D341Med (cell line): ENCODE measurements around the gene DDX1.
A peak's percentile ranks its signal among the peaks of the same experiment; 100 is the strongest.

Experiments
- DNase-seq: peaks from one replicate; pipeline ENCODE4 v3.0.0; 2012; ENCODE audit warnings: low spot score

The DDX1 gene

DNA sequence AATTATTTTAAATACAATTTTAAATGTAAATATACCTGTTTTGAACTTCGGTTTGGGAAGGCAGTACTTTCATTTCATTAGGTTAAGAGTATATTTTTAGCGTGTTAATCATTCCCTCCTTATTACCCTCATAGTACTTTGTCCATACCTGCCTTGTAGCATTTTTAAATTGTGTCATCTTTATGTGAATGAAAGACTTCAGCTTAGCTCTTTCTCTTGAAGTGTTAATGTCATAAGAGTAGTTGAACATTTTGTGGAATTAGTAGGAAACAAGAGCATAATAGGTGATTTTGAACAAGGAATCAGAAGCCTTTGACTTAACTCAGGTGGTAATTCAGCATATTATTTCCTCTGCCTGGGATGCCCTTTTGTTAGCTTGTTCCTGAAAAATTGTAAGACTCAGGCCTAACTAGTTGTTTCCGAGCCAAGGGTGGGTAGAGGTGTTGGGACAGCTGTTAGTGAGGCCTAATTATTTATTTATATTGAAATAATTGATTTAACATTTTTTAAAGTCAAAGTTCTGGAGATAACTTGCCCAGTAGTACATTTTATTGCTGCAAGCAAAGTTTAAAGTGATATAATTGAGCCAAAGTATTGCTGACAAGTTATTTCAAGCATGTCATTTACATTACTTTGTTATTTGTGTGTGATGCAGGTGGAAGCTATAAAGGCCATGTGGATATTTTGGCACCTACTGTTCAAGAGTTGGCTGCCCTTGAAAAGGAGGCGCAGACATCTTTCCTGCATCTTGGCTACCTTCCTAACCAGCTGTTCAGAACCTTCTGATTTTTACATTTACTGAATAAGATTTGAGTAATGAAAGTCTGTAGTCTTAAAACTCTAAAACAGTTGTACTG, 38.7 kb downstream of the DDX1 start:
- no peak for DNase-seq

DNA sequence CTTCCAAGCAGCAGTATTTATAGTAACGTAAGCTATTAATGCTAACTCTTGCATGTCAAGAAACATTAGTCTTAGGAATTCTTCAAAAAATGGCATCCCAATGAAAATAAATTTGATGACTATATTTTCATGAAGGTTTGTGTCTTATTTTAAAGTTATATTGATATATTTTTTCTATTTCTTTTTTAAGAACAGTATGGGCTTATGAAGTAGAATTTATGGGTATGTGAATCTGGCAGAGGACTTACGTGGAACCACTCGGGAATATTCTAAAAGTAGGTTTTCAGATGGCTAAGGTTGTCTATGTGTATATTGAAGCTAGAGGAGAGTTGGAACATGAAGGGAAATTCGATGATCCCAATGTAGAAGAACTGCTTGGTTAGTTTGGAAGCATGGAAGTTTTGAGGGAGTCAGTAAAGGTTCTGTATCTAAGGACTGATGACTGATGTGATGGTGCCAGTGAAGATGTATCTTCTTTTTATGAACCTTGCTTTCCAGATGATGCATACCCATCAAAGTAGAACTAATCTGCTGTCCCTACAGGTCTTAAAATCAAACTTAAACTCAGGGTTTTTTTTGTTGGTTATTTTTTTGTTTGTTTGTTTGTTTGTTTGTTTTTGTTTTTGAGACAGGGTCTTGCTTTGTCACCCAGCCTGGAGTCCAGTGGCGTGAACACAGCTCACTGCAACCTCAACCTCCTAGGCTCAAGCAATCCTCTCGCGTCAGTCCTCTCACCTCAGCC, 39.5 kb downstream of the DDX1 start:
- no peak for DNase-seq

DNA sequence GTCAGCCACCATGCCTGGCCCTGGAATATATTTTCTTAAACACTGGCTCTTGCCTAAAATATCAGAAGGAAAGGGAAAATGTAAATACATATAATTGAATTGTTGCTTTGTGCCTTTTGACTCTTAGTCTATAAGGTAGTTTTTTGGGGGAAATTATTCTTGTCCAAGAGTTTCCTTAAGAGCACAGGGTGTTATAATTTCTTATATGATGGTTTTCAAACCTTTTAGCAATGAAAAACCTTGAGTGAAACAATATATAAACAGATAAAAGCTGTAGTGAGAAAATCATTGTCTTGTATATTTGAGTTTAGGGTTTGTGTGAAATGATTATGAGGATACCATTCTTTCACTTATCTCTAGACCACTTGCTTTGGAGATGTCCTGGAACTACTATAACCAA, 40.2 kb downstream of the DDX1 start:
- no peak for DNase-seq

DNA sequence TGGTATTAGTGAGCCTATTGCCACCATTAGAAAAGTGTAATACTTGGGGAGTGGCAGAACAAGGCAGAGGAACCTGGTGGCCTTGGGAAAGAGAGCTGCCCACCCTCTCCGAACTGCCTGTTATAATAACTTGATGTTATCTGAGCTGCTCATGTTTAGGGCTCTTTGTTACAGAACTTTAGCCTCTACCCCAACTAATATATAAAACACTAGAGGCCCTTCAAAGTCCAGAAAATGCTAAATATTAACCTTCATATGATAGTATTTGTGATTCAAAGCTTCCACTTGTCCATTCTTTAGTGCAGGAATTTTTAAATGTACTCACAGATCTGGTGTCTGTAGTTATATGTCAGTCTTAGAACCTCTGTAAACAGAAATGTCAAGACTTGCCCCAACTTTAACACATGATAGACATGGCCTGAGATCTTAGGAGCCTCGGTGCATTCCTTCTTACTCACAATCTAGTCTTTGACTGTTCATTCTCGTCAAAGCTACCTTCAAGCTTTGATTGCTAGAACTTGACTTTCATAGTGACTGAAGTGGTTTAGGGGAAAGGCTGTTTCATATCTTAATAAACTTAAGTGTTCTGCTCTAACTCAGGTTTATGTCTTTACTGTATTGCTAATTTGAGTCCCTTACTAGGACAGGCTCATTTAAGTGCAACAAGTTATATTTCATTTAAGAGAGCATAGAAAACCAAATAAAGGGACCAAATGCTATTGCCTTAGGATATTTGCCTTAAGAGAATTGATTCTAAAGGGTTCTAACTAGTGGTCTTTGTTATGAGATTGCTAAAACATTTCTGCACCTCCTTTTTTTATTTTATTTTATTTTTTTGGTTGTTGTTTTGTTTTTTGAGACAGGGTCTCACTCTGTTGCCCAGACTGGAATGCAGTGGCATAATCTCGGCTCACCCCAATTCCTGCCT, 41.6 kb downstream of the DDX1 start:
- no peak for DNase-seq

DNA sequence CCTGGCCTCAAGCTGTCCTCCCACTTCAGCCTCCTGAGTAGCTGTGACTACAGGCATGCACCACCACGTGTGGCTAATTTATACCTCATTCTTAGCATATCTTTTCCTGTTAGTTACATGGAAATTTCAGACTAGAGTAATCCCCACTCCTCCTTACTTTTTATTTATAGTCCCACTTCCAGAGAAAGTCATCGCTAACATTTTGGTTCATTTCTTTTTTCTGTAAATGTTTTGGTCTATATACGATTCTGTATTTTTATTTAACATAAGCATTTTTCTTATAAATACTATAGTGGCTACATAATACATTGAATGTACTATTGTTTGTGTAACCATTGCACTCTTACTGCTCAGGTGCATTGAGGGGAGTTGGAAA, 42.3 kb downstream of the DDX1 start:
- DNase-seq, result no peak

DNA sequence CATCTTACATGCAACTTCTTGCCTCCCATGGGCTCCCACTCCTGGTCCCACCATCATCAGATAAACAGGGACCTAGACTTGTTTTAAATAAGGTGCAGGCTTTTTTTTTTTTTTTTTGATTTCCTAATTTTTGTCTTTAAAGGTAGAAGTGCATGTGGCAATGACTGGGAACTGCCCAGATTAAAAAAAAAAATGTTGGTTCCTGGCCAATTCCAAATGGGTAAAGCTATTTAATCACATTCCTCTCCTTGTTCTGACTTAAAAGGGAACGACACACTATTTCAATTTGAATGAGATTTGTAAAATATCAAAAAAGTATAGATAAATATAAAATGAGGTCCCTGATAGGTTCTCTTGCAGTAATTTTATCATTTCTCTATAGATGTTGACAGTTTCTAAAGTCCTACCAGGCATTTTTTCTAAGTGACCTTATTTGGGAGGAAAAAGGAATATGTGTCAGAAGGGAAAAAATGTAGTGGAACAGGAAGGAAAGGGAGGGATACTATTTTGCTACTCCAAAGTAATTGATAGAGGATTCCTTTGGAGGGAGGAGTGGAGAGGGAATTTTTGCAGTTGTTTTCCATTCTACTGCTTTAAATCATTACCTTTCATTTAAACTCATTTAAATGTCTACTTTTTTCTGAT, 43.3 kb downstream of the DDX1 start:
- no peak for DNase-seq

DNA sequence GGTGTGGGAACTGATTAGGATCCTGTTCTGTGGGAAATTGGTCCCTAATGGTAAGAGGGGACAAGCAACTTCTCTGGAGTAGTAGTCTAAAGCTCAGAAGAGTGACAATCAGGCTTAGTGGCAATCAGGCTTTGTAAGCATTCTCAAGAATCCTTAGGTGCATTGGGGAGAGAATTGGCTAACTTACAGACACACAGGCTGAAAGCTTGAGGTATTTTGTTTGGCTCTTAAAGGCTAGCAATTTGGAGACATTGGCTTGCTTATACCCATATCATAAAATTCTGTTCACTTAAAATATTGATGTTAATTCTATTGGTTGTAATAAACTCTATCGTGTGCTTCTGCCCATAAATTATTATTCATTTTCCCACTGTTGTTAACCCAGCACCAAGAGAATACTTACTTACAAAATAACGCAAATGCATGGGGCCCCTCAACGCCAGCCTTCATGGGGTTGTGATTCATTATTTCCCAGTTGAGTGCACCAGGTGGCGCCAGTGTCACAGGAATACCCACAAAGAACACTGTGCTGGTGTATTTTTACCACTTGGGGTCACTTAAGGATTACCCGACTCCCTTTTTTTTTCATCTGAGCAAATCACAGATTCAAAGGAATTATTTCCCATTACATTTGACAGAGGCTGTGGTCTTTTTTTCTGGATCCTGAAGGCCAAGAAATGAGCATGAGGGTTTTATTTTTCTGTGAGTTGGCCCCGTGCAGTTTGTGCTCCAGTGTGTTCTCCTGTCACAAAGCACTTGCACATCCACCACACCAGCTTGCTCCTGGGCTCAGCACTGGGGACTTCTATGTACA, 45.5 kb downstream of the DDX1 start:
- peak; percentile 72 for DNase-seq

DNA sequence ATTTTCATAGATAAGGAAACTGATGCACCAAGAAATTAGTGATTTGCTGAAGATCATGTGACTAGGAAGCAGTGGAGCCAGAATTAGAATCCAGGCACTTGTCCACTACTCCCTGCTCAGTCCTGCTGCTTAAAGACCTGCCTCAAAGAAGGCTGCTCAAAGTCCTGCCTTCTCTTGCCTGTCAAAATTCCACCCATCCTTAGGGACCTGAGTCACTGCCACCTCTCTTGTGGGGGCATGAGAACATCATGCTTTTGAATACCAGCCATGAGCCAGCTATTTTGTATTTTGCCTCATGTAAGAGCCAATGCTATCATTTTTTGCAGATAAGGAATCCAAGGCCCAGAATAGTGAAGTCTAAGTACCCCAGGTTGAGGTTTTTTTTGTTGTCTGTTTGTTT, 47.1 kb downstream of the DDX1 start:
- DNase-seq, result no peak

DNA sequence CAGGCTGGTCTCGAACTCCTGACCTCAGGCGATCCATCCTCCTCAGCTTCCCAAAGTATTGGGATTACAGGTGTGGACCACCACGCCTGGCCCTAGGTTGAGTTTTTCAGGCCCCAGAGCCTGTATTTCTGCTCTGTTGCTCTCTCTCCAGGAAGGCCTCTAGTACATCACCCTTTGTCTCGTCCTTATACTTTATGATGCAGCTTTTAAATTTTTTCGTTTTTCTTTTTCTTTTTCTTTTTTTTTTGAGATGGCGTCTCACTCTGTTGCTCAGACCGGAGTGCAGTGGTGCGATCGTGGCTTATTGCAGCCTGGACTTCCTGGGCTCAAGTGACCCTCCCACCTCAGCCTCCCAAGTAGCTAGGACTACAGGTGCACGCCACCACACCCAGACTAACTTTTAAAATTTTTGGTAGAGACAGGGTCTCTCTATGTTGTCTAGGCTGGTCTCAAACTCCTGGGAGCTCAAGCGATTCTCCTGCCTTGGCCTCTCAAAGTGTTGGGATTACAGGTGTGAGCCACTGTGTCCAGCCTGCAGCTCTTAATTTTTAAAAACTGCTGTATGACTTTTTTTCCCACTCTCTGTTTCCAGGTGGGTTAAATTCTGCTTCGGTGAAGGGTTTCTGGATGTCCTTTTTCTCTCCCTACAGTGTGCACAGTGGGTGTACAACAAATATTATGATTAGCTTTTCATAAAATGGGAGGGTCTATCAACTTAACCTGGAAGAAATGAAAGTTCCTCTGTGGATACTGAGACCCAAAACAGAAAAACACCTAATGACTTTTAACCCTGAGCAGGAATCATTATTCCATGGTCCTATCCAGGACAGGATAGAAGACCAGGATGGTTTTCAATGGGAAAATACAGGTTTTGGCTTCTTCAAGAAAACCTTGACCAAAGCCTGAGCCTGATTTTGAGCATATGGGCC, 47.9 kb downstream of the DDX1 start:
- no peak for DNase-seq

DNA sequence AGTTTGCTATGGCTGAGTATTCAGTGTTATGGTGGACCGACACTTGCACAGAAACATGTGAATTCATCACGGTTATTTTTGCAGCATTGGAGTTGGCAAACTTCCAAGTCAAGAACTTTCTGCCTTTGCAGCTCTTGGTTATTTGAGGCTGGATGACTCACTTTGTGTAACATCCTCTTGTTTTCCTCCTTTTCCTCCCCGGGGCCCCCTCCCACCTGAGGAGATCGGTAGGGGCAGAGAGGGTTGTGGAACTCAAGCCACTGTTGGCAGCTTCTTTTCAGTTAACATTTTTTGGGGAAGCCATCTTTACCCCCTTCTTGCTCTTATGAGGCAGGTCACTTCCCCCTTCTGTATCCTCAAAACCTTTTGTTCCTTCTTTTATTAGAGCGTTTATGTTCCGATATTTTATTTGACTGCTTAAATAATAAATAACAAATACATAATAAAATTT, 48.6 kb downstream of the DDX1 start:
- no peak for DNase-seq

DNA sequence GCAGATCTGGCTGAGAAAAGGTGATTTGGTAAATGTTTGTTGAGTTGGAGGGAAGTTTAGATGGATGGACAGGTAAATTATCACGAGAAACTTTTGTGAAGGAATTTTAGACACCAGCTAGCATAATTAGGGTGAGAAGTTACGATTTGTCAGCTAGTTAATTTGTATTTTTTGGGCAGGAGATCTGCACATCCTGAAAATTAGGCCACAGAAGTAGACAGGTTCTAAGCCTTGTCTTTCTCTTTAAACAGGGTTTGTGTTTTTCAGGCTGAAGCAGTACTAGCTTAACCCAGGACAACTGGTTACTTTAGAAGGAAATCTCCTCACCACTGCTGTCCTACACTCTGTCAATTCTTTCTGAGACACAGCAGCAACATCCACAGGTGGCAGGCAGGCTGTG, 49.1 kb downstream of the DDX1 start:
- no peak for DNase-seq

DNA sequence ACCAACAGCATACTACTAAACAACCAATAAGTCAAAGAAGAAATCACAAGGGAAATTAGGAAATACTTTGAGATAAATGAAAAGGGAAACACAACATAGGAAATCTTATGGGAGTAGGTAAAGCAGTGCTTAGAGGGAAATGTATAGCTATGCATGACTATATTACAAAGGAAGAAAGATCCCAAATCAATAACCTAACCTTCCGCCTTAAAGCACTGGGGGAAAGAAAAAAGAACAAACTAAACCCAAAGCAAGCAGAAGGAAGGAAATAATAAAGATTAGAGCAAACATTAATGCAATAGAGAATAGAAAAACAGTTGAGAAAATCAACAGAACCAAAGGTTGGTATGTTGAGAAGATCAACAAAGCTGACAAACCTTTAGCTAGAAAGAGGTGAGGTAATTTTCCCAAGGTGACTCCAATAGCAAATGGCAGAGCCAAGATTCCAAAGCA, 49.9 kb downstream of the DDX1 start:
- no peak for DNase-seq

DNA sequence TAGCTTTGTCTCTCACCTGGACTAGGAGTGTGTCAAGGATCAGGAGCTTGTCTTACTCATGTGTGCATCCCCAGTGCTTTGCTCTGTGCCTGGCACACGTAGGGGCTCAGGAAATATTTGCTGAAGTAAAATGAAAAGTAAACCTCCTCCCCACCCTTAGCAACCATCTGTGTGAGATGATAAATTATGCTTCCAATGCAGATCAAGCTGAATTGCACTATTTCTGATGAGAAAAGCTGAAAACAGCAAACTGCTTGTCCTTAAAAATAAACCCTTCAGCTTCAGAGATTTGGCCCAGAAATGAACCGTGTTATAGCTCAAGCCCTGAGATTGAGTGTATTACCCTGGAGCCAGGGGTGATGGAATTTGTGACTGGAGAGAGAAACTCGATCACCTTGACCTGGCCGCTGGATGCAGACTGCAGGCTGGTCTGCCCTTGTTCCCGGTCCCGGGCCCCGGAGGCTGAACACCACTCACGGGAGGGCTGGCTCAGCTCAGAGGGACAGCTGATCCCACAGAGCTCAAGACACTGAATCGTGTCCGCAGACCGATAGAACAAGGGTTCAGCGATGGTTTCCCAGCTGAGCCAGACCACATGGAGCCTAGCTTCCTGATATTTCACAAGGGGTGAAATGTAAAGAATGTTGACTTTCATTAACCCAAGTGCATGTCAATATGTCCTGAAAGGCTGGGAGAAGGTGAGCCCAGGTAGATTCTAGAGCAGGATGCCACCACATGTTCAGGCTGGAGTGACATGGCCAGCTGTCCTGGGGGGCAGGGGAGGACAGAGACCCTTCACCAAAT, 50.5 kb downstream of the DDX1 start:
- no peak for DNase-seq

DNA sequence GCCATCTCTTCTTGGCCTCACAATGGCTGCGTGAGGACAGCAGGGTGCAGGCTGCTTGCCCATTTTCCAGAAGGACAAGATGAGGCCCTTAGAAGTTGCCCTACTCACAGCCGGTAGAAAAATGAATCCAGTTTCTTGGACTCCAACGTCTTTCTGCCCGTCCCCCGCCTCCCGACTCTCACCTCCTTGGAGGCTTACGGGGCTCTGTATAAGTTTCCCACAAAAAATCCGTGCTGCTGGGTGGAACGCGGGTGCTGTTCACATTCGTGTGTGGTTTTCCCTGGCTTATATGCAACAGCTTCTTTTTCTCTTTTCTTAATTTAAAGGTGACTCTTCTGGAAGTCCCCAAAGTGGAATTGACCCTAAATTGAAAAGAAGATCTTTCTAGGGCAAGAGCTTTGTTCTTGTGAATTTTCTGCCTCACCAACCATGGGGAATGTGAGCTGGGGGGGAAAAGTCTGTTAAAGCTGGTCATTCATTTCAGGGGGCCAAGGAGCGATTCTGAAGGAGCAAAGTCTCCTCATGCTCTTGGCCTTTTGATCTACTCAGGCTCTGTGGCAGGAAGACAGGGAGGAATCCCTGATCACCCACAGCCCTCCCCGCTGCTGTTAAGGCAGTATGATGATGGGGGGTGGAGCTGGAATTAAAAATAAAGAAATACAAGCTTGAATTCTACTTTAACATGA, 51.3 kb downstream of the DDX1 start:
- no peak for DNase-seq

DNA sequence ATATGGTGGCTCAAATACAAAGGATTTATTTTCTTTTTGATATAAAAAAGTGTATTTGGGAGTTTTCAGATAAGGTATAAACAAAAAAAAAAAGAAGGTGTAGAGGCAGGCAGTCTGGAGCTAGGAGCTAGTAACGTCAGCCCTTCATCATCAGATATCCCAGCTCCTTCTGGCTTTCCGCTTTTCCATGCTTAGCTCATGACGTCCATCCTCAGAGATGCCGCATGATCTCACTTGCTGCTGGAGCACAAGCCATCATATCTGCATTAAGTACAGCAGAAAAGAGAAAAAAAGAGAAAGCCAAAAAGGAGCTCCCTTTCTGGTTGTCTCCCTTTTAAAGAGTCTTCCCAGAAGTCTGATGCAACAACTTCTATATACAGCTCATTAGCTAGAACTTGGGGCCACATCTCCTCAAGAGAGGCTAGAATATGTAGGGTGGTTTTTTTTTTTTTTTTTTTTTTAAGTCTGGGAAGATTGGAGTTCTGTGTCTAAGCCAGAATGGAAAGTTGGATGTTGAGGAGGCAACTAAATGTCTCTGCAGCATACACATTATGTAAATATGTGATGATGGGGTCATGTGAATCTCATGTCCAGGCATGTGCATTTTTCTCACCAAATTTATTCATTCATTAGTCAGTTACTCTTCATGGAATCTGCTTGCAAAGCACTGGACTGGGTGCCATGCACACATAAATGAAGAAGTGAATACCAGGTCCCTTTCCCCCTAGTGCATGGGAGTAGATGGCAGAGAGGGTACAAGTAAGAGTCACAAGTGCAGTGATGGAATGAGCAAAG, 52.3 kb downstream of the DDX1 start:
- DNase-seq, result no peak

DNA sequence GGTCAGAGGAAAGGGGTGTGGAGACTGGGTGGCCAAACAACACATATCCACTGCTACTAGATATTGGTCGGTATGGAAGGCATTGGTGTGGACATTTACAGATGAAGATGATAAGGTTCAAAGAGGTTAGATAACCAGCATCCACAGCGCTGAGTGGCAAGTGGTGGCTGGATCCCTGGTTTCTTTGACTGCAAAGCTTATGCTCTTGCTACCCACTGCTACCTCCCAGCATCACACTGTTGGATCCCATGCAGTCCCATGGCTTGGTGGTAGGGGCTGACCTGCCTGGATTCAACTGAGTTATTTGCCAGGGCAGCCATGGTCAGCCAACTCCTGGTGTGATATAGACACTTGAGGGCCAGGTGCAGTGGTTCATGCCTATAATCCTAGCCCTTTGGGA, 53.6 kb downstream of the DDX1 start:
- no peak for DNase-seq

DNA sequence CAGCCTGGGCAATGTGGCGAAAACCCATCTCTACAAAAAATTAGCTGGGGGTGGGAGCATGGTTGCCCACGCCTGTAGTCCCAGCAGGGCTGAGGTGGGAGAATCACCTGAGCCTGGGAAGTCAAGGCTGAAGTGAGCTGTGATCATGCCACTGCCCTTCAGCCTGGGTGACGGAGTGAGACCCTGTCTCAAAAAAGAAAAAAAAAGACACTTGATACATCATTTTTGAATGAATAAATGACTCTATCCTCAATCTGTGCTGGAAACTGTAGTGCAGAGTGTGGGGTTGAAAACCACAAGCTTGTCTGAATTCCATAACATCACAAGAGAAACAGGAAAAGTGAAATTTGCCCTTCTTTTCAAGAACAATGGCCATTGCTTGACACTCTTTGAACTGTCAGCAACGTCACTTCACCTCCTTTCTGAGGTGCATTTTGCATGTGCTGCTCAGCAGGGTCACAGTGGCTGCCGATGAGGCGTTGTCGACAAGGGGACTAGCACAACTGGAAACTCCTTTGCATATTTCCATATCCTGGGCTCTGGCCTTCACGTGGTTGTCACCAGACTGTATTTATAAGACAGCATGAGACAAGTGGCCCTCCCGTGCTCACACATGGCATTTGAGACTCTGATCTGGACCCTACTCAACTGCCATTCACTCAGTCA, 54.2 kb downstream of the DDX1 start:
- DNase-seq, result no peak
